8988T (cell line): ENCODE results near the gene TSPAN4.

Experiments used
- DNase-seq: peaks from one replicate; pipeline ENCODE4 v3.0.0; 2011

Gene TSPAN4

GRCh38 chr11:867856-868358 is 25.3 kb downstream of the TSPAN4 start:
- no peak for DNase-seq

GRCh38 chr11:868394-868793 is 25.7 kb downstream of the TSPAN4 start:
- DNase-seq: no peak

GRCh38 chr11:868802-869201 is 26.1 kb downstream of the TSPAN4 start:
- no peak for DNase-seq

GRCh38 chr11:869399-870126 is 26.9 kb downstream of the TSPAN4 start:
- no peak for DNase-seq

- DNase-seq: no peak
Measured at GRCh38 chr11:870127-870413, 27.4 kb downstream of the TSPAN4 start.

GRCh38 chr11:870418-870817 is 27.8 kb downstream of the TSPAN4 start:
- no peak for DNase-seq

GRCh38 chr11:871472-871871 is 28.8 kb downstream of the TSPAN4 start:
- DNase-seq: no peak

GRCh38 chr11:872799-873198 is 30.1 kb downstream of the TSPAN4 start:
- DNase-seq: no peak

GRCh38 chr11:873706-874105 is 31.1 kb downstream of the TSPAN4 start:
- DNase-seq: no peak

- DNase-seq: no peak
Measured at GRCh38 chr11:875203-875602, 32.6 kb downstream of the TSPAN4 start.

GRCh38 chr11:875769-876301 is 33.2 kb downstream of the TSPAN4 start:
- DNase-seq: no peak

- no peak for DNase-seq
Measured at GRCh38 chr11:876545-876944, 33.9 kb downstream of the TSPAN4 start.

- no peak for DNase-seq
Measured at GRCh38 chr11:877565-877964, 34.9 kb downstream of the TSPAN4 start.

GRCh38 chr11:880447-880846 is 37.8 kb downstream of the TSPAN4 start:
- no peak for DNase-seq

- no peak for DNase-seq
Measured at GRCh38 chr11:882596-882995, 39.9 kb downstream of the TSPAN4 start.

GRCh38 chr11:883527-883926 is 40.9 kb downstream of the TSPAN4 start:
- no peak for DNase-seq

GRCh38 chr11:884578-885070 is 42.0 kb downstream of the TSPAN4 start:
- no peak for DNase-seq

- DNase-seq: no peak
Measured at GRCh38 chr11:886568-886967, 43.9 kb downstream of the TSPAN4 start.

- no peak for DNase-seq
Measured at GRCh38 chr11:887589-887988, 44.9 kb downstream of the TSPAN4 start.

GRCh38 chr11:888310-889212 is 45.9 kb downstream of the TSPAN4 start:
- DNase-seq: no peak

- no peak for DNase-seq
Measured at GRCh38 chr11:889257-889656, 46.6 kb downstream of the TSPAN4 start.

- no peak for DNase-seq
Measured at GRCh38 chr11:889687-890475, 47.2 kb downstream of the TSPAN4 start.
